ENCODE data around the gene GALT.

Gene GALT

DNA sequence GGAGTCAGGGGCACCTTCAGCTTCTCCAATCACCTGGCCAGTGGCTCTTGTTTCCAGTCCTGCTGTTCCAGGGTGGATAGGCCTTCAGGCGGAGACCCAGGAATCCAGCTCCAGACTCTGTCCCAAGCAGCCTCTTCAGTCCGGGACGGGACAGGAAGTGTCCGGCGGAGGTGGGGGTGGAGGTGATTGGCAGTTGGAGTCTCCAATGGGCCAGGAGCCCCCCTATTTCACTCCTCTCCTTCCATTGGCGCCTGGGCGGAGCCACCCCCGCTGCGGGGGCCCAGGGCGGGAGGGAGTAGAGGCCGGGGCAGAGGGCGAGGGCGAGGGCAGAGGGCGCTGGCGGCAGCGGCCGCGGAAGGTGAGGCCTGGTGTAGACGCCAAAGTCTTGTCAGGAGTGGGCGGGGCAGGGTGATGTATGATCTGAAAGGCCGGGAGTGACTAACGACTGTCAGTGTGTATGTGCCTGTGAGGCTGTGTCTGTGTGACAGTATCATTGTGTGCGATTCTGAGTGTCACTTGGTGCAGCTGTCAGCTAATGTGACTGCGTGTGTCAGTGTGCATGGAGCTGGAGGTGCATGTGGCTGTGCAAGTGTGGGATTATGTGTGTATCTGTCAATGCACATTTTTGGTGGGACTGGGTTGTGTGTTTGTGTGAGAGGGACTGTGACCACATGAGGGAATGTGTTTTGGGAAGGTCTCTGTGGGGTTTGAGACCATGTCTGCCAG, 5.6 kb downstream of the GALT start, which contains the start of gene IL11RA:
Gene IL11RA (plus strand): TSS at position 310 of the 726 bp plus-strand sequence. CDS start 3,033 bp downstream, outside the sequence.
- DNase-seq (ENCODE audit: low read depth in 2 of 3, low spot score in 2 of 3) = no peak

- no peak for DNase-seq (ENCODE audit: low read depth in 2 of 3, low spot score in 2 of 3)
These were observed 6.1 kb downstream of the GALT start for GRCh38 chr9:34652602-34653000.

- no peak for DNase-seq (ENCODE audit: low read depth in 2 of 3, low spot score in 2 of 3)
These were observed 6.9 kb downstream of the GALT start for GRCh38 chr9:34653151-34654072.

DNA sequence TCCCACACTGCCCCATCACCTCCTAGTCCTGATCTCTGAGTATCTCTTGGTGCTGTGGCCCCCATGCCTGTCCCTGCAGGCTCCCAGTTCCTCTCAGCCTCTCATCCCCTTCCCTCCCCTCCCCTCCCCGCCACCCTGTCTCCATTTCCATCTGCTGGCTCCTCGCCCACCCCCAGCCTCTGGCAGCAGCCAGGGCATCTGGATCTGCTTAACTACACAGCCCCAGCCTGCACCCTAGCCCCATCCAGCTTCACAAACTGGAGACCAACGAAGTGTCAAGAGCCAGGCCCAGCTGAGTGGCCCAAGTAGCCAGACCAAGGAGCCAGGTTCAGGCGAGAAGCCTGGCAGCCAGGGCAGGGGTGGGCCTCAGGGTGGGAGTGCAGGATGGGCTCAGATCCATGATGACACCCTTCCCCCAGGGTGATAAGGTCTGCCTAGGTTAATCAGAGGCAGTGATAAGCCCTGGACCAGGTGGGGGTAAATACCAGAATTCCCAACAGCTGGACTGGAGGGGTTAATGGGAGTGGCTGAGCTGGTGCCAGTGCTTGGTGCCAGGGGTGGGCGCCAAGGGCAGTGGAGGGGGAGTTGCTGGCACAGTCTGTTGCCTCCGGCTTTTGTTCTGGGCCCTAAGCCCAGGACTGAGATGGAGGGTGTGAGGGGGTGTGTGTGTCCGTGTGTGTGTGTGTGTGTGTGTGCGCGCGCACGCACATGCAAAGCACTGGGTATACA, 8.0 kb downstream of the GALT start:
- DNase-seq (ENCODE audit: low read depth in 2 of 3, low spot score in 2 of 3) = no peak

GRCh38 chr9:34655394-34655793, 8.9 kb downstream of the GALT start:
- DNase-seq (ENCODE audit: low read depth in 2 of 3, low spot score in 2 of 3) = no peak

DNA sequence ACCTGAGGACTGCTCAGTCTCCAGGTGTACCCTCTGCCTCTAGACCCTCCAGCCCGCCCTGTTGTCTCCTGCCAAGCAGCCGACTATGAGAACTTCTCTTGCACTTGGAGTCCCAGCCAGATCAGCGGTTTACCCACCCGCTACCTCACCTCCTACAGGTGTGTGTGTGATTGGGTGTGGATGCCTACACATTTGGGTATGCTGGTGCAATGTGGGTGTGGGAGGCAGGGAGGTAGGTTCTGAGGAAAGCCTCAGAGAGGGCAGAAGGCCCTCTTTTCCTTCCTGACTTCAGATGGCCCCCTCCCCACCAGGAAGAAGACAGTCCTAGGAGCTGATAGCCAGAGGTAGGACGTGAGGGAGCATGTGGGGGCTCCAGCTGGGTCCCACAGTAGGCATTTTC, 10.5 kb downstream of the GALT start:
- no peak for DNase-seq (ENCODE audit: low read depth in 2 of 3, low spot score in 2 of 3)

DNA sequence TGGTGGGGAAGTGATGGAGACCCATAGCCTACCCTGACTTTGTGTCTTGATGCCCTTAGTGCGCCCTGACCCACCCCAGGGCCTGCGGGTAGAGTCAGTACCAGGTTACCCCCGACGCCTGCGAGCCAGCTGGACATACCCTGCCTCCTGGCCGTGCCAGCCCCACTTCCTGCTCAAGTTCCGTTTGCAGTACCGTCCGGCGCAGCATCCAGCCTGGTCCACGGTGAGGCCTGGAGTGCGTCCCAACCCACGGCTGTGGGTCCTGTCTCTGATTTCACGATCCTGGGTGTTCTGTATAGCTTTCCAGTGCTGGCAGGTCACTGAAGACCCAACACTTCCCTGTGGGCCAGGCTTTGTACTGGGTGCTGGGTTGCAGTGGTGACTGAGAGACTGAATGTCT, 12.0 kb downstream of the GALT start:
- DNase-seq (ENCODE audit: low read depth in 2 of 3, low spot score in 2 of 3) = no peak

DNA sequence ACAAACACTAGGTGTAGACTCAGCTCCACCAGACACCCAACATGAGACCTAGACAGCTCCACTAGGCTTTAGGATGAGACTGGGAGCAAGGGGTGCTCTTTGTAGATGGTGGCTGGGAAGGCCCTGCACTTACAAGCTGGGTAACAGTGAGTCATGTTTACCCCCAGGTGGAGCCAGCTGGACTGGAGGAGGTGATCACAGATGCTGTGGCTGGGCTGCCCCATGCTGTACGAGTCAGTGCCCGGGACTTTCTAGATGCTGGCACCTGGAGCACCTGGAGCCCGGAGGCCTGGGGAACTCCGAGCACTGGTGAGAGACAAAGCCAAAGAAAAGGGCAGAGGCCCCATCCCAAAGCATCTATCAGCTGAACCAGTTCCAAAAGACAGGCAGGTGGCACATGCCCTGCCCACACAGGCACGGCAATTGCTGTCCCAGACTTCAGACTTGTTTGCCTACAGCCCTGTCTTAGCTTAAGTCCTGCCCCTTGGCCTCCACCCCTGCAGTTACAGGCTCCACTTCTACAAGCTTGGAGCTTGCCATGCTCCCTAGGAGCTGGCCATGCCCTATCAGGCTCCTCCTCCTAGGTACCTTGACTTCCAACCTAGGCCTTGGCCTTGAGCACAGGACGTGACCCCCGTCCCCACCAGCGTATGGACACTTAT, 13.2 kb downstream of the GALT start:
- DNase-seq (ENCODE audit: low read depth in 2 of 3, low spot score in 2 of 3) = no peak

- DNase-seq (ENCODE audit: low read depth in 2 of 3, low spot score in 2 of 3) = no peak
These were observed 16.2 kb downstream of the GALT start, which contains the start of gene CCL27 for GRCh38 chr9:34662526-34663302. TSS of gene CCL27 (minus strand) at chr9:34662657. CDS start at chr9:34662633, 24 bp downstream.

- no peak for DNase-seq (ENCODE audit: low read depth in 2 of 3, low spot score in 2 of 3)
These were observed 16.8 kb downstream of the GALT start for GRCh38 chr9:34663303-34663605.

DNA sequence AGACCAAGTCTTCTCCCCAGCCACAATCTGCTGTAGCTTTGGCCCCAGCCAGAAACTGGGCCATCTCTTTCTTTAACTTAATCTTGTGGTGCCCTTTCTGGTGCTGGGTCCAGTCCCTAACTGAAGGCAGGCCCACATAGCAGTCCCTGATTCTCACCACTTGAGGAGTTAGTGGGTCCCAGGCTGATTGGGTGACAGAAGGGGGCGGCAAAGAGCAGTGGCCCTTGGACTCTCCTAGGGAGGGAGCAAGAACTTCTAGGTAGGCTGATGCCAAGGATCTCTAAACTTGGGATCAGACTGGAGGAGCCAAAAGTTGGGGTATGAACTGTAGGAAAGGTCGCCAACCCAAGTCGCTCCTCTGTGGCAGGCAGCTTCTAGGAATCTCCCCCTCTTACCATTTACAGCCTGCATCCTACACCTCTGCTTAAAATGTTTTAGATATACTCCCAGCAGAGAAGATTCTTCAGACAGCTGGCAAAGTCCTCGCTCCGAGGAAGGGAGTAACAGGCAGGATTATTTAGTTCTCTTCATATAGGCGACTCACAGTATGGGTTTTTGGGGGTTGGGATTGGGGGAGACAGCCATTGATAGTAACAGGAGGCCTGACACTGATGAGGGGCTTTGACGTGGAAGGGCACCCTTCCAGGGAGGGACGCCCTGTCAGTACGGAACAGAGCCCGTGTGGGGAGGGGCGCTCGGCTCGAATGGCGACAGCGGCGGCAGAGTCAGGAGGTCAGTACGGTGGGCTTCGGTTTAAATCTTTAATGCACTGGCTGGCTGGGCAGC, 18.0 kb downstream of the GALT start:
- DNase-seq (ENCODE audit: low read depth in 2 of 3, low spot score in 2 of 3) = peak in 1 of 3 experiments; percentile 68

GRCh38 chr9:34665067-34665380, 18.5 kb downstream of the GALT start:
- DNase-seq (ENCODE audit: low read depth in 2 of 3, low spot score in 2 of 3) = no peak

- DNase-seq (ENCODE audit: low read depth in 2 of 3, low spot score in 2 of 3) = peak; percentile 44 to 70 (median 50)
These were observed 19.1 kb downstream of the GALT start for GRCh38 chr9:34665381-34666250.

DNA sequence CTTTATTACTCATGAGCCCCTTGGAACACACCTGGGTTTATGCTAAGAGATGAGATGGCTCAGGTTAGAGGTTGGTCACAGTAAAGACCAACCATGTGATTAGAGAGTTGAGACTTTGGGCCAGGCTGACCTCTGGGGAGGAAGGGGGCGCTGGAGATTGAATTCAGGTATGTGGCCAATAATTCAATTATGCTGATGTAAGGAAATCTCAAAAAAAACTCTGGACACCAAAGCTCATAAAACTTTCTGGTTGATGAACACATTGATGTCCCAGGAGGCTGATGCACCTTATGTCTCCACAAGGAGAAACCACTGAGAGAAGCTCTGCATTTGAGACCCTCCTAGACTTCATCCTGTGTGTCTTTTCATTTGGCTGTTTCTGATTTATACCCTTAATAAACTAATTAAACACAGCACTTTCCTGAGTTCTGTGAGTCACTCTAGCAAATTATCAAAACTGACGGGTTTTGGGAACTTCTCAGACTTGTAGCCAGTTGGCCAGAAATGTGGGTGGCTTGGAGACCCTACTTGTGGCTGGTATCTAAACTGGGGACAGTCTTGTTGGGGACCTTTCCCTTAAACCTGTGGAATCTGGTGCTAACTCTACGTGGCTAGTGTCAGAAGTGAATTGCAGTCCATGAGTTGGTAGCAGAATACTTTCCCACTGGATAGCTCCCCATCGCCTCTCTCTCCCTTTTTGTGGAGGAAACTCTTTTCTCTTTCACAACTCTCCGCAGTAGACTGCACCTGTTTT, 23.5 kb downstream of the GALT start:
- DNase-seq (ENCODE audit: low read depth in 2 of 3, low spot score in 2 of 3) = no peak

DNA sequence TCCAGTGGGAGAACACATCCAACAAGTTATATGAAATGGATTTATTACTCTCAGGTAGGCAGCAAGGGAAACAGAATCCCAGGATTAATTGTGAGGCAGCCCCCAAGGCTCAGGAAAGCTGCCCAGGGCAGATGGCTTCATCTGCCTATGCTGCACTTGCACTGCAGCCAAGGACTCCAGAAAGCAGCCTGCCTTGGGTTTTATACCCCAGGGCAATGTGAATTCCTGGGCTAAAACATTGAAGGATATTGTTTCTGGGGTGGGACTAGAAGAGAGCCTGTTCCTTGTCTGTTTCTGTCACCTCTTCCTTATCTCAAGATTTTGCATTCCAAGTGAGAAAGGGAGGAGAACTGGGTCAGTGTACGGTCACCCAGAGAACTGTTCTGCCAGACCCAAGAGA, 24.8 kb downstream of the GALT start:
- no peak for DNase-seq (ENCODE audit: low read depth in 2 of 3, low spot score in 2 of 3)

DNA sequence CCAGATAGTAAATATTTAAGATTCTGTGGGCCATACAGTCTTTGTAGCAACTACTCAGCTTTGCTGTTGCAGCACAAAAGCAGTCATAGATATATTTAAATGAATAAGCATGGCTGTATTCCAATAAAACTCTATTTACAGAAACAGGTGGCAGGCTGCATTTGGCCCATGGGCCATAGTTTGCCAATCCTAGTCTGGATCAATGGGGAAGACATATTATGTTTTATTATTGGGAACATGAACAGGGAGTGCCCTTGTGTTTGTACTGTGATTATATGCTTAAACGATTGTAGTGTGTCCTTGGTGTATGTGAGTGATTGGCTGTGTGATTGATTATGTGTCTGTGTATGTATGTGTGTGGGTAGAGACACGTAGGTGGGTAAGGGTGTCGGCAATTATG, 28.0 kb downstream of the GALT start:
- no peak for DNase-seq (ENCODE audit: low read depth in 2 of 3, low spot score in 2 of 3)

DNA sequence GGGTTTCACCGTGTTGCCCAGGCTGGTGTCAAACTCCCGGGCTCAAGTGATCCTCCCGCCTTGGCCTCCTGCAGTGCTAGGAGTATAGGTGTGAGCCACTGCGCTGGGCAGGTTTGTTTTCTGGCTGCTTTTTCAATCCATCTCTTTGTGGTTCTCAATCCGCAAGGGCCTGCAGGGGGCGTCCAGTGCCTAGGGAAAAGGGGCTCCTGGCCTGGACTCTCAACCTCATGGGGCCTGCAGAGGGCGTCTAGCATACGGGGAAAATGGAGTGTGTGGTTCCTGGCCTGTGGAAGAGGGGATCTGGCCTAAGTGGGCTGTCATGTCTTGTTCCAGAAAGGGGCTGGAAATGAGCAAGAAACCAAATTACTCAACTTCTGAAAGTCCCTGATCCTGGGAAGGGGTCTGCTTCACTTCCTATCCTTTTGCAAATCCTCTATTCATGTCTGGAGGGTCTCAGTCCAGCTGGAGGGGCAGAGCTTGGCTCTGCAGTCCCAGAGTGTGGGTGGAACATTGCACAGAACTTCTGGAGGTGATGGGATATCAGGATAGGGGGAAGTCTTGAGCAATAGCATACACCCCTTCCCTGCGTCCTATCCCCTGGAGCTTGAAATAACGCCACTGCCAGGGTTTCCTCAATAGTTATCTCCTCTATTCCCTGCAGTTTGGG, 28.7 kb downstream of the GALT start:
- DNase-seq (ENCODE audit: low read depth in 2 of 3, low spot score in 2 of 3) = peak in 1 of 3 experiments; percentile 27
